Fibroblast of peridontal ligament (primary cell): ENCODE data around the gene TBCD.

Experiments used
- DNase-seq: peaks from one replicate; pipeline ENCODE4 v3.0.0-alpha.2; 2010; ENCODE audit errors: extremely low read depth

TBCD gene

GRCh38 chr17:82871776-82872561 lies 120.1 kb downstream of the TBCD start:
- DNase-seq, result no peak

- no peak for DNase-seq
These were observed 121.0 kb downstream of the TBCD start for GRCh38 chr17:82872591-82873520.

DNA sequence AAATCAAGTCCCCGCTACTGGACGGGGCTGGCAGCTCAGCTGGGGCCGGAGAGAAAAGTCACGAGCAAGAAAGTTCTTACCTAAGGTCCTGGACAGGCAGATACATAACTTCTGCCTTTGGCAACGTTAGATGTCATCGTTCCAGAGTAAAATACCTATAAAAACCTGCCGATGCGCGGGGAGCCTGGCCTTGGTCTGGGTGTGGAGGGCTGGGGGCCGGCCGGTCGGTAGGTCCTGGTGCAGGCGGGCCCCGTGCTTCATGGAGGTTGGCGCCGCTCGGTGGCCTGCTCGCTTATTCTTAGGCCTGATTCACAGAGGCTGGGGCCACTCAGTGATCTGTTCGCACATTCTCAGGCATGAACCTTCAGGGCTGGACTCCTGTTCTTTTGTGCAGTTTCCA lies 121.7 kb downstream of the TBCD start:
- no peak for DNase-seq

GRCh38 chr17:82874011-82874835 lies 122.4 kb downstream of the TBCD start:
- DNase-seq, result no peak

DNA sequence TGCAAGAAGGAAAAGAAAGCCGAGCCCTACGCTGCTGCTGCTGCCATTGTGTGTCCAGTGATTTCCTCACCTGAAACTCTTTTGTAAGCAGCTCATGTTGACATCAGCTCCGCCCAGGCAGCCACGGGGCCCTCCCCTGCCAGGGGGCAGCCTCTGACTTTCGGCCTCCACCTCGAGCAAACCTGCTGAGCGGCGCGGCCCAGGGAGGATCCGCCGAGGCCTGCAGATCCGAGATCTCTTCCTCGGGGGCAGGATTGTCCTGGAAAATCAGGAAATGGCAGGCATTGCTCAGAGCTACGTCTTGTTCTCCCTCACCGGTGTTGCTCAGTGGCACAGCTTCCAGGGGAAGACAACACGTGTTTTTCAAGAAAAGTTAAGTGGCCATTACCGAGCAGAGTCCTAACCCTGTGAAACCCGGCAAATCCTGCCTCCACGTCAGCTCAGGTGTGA lies 123.6 kb downstream of the TBCD start:
- no peak for DNase-seq

GRCh38 chr17:82876149-82876548 lies 124.3 kb downstream of the TBCD start:
- DNase-seq, result no peak

DNA sequence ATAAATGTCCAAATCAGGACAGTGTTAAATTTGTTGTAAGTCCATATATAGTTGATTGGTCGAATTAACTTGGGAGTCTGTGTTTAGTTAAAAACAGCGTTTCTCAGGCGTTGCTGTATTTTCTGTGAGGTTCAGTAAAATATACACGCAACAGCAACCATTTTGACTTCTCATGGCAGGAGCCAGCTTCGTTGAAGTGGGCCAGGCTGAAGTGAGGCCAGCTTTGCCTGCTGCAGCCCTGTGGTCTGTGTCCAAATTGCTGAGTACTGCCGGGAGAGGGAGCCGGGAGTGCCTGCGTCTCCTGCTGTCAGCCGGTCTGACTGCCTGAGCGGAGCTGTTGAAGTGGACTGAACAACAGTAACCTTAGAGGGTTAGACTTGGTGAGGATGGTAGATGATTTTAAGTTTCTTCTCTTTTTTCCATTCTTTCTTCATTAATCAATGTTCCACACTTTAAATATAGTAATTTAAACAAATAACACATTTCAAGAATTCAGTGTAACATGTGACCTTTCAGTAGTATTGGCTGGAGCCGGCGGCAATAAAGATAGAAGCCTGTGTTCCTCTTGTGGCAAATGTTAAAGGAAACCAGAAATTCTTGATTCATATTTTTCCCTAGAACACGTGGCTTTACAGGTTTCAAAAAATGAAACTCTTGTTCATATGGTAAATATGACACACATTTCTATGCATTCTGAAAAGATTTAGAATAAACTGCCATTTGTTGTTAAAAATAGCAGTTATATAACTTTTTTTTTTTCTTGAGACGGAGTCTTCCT lies 124.9 kb downstream of the TBCD start:
- DNase-seq, result peak; percentile 85

- no peak for DNase-seq
These were observed 126.7 kb downstream of the TBCD start for GRCh38 chr17:82878527-82878926.

GRCh38 chr17:82879241-82879640 lies 127.4 kb downstream of the TBCD start:
- no peak for DNase-seq

GRCh38 chr17:82880620-82881323 lies 128.9 kb downstream of the TBCD start:
- no peak for DNase-seq

DNA sequence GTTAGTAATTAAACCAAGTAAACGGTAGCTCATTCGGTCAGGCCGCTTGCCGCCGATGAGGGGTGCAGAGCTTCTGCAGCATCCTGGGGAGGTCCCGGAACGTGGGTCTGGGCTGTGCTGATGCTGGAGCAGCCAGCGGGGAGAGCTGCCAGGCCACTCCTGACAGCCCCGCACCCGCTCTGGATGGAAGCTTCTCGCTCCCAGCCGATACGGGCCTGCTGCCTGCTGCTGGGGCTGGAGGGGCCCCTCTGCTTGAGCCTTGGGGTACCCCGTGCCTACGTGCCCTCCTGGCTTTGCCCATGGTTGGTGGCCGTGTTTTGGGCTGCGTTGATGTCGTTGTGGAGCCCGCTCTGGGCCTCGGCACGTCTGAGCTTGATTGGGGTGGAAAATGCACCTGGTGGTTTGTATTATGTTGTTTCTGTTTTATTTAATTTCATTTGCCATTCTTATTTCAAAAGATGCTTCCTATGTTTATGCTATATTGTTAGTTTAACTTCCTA lies 129.5 kb downstream of the TBCD start:
- no peak for DNase-seq

GRCh38 chr17:82881900-82882714 lies 130.2 kb downstream of the TBCD start:
- peak; percentile 30 for DNase-seq

GRCh38 chr17:82882715-82883418 lies 131.0 kb downstream of the TBCD start:
- DNase-seq, result no peak

- no peak for DNase-seq
These were observed 131.7 kb downstream of the TBCD start for GRCh38 chr17:82883419-82884031.

GRCh38 chr17:82884341-82884969 lies 132.6 kb downstream of the TBCD start:
- no peak for DNase-seq

GRCh38 chr17:82884970-82885353 lies 133.1 kb downstream of the TBCD start:
- no peak for DNase-seq

- peak; percentile 70 for DNase-seq
These were observed 135.6 kb downstream of the TBCD start for GRCh38 chr17:82887255-82888164.
